Measurements from ENCODE around the gene SNAP91.
A peak's percentile ranks its signal among the peaks of the same experiment; 100 is the strongest.

Gene SNAP91

DNA sequence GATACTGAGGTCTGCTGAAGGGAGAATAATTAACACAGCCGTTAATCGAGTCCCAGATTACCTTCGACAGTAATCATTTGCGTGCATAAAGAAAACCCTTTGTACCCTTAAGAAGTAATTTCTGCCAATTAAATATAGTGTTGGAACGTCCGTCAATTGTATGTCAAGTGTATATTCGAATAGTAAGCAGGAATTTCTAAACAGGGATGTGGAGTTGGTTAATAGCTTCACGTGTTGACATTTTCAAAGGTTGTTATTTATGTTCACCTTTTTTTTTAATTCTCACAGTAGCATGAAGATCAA, 798 bp upstream of the SNAP91 start:
- no peak for DNase-seq (ENCODE audit: extremely low read depth, insufficient read length)
- Histone ChIP-seq H3K4me3 (replicated peaks; ENCODE audit: low read depth, low read length) (no peak overlapping the region), H3K36me3 (ENCODE audit: control insufficient read depth, insufficient read depth, low read length) (no peaks in the 10 kb centered on the region), H3K27me3 (replicated peaks; ENCODE audit: control insufficient read depth, insufficient read depth, low read length) (no peaks in the 10 kb centered on the region)
- TF ChIP-seq, protein P1, sequence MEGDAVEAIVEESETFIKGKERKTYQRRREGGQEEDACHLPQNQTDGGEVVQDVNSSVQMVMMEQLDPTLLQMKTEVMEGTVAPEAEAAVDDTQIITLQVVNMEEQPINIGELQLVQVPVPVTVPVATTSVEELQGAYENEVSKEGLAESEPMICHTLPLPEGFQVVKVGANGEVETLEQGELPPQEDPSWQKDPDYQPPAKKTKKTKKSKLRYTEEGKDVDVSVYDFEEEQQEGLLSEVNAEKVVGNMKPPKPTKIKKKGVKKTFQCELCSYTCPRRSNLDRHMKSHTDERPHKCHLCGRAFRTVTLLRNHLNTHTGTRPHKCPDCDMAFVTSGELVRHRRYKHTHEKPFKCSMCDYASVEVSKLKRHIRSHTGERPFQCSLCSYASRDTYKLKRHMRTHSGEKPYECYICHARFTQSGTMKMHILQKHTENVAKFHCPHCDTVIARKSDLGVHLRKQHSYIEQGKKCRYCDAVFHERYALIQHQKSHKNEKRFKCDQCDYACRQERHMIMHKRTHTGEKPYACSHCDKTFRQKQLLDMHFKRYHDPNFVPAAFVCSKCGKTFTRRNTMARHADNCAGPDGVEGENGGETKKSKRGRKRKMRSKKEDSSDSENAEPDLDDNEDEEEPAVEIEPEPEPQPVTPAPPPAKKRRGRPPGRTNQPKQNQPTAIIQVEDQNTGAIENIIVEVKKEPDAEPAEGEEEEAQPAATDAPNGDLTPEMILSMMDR (IDR thresholded peaks at IDR 0.05; ENCODE audit: insufficient read depth, low read length, poor library complexity, severe bottlenecking), result no peak

DNA sequence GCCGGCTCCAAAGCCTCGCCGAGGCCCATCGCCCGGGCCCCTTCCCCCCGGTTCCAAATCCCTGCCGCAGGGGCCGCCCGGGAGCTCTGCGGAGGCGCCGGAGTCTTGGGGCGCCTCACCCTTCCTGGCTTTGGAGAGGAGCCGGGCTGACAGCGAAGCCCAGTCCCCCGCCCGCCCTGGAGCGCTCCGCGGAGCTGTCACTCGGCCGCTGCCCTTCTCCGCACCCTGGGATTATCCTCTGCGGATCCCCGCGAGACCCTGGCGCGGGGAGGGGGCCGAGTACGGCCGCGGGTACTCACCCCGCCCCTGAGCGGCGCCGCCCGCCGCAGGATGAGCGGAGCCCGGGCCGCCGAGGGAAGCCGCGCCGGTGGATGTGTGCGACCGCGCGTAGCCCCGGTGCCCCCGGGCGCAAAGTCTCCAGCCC, 343 bp downstream of the SNAP91 start:
- Histone ChIP-seq H3K4me3 (replicated peaks; ENCODE audit: low read depth, low read length) (no peak overlapping the region), H3K27me3 (replicated peaks; ENCODE audit: control insufficient read depth, insufficient read depth, low read length) (no peaks in the 10 kb centered on the region), H3K36me3 (ENCODE audit: control insufficient read depth, insufficient read depth, low read length) (no peaks in the 10 kb centered on the region)
- TF ChIP-seq, protein P1 (IDR thresholded peaks at IDR 0.05; ENCODE audit: insufficient read depth, low read length, poor library complexity, severe bottlenecking), result no peak
- peak; percentile 10 for DNase-seq (ENCODE audit: extremely low read depth, insufficient read length)

DNA sequence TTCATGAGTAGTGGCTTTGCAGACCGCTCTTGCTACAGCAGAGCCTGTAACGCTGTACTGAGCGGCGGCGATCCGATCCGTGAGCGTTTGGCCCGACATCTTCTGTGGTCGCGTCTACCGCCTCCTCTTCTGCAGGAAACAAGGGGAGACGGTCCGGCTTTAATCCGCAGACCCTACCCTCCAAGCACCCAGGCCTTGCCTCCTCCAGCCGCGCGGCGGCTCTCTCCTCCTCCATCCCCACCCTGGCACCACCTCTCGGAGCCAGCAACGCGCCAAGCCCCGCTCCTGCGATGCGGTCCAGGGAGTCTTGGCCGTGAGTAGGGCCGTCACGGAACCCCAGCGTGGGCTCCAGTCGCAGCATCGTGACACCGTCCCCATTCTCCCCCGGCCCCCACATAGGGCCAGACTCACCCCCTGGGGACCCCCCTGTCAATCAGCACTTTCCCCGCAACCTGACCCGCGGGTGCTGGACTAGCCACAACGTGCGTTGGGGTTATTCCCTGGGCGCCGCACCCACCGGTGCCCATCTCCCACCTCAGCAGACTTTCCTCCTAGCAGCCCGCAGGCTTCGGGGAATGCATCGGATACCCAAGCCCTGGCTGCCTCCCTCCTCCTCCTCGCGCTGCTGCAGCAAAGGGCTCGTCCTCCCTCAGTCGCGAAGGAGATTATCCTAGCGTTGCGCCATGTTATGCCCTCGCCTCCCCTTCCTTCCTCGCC, 914 bp downstream of the SNAP91 start:
- H3K27me3 ChIP-seq (replicated peaks; ENCODE audit: control insufficient read depth, insufficient read depth, low read length), result no peaks in the 10 kb centered on the region
- peak; percentile 6 for DNase-seq (ENCODE audit: extremely low read depth, insufficient read length)
- TF ChIP-seq, protein P1 (IDR thresholded peaks at IDR 0.05; ENCODE audit: insufficient read depth, low read length, poor library complexity, severe bottlenecking), result no peak
- no peak overlapping the region for H3K4me3 ChIP-seq (replicated peaks; ENCODE audit: low read depth, low read length)
- no peaks in the 10 kb centered on the region for H3K36me3 ChIP-seq (ENCODE audit: control insufficient read depth, insufficient read depth, low read length)

DNA sequence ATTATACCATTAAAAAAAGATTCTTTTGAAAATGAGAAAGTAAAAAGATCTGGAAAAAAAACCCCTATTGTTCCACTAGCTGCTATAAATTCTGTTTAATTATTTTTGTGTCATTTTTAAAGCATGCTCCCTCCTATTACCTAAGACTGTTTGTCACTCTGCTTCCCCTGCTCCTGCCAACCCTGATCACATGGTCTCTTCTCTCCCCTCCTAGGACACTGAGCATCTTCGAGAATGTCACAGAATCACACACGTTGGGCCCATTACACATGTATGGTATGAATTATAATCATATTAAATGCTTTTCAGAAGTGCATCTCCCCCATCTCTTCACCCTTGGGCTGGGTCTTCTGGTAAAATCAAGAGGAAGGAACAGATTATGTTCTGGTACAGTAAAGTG, 6.2 kb downstream of the SNAP91 start:
- no peak for DNase-seq (ENCODE audit: extremely low read depth, insufficient read length)
- TF ChIP-seq, protein P1 (IDR thresholded peaks at IDR 0.05; ENCODE audit: insufficient read depth, low read length, poor library complexity, severe bottlenecking), result no peak
- no peaks in the 10 kb centered on the region for H3K27me3 ChIP-seq (replicated peaks; ENCODE audit: control insufficient read depth, insufficient read depth, low read length)

DNA sequence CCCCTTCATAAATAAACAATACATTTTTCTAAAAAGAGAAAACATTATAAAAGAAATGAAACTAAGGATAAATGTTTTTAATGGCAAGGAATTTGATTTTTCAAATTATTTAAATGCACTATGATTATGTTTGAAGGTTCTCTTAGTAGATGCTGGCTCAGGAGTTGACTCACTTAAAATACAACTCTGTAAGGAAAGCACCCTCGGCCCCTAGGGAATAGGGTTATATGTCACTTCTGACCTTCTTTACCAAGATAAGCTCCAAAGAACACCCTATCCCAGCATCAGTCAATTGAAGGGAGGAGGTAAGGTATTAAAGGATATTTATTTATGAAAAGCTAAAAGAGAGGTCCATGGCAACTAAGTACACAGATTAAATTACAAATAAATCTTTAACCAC, 6.8 kb downstream of the SNAP91 start:
- H3K4me3 ChIP-seq (replicated peaks; ENCODE audit: low read depth, low read length), result no peak overlapping the region
- H3K27me3 ChIP-seq (replicated peaks; ENCODE audit: control insufficient read depth, insufficient read depth, low read length), result no peaks in the 10 kb centered on the region
- TF ChIP-seq, protein P1 (IDR thresholded peaks at IDR 0.05; ENCODE audit: insufficient read depth, low read length, poor library complexity, severe bottlenecking), result no peak
- DNase-seq (ENCODE audit: extremely low read depth, insufficient read length), result no peak
- no peaks in the 10 kb centered on the region for H3K36me3 ChIP-seq (ENCODE audit: control insufficient read depth, insufficient read depth, low read length)

More for the DNA sequence above, 6.2 kb downstream of the SNAP91 start:
- no peaks in the 10 kb centered on the region for H3K36me3 ChIP-seq (ENCODE audit: control insufficient read depth, insufficient read depth, low read length)
- no peak overlapping the region for H3K4me3 ChIP-seq (replicated peaks; ENCODE audit: low read depth, low read length)

DNA sequence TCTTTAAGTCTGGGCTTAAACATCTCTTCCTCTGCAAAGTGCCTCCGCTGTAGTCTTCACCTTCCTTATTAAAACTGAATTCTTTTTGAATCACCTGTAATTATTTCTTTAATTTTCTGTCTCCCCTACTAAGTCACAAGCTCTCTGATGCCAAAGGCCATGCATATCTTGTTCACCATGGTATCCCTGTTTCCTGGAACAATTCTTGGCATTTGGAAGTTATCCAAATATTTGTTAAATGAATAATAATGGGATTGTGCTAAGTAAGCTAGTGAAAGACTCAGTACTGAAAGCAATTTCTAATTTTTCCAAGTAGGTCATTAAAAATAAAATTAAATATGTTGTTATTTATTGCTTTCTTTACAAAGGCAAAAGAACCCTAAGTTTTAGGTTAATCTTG, 12.2 kb downstream of the SNAP91 start:
- TF ChIP-seq, protein P1 (IDR thresholded peaks at IDR 0.05; ENCODE audit: insufficient read depth, low read length, poor library complexity, severe bottlenecking), result no peak
- H3K4me3 ChIP-seq (replicated peaks; ENCODE audit: low read depth, low read length), result no peak overlapping the region
- no peaks in the 10 kb centered on the region for H3K27me3 ChIP-seq (replicated peaks; ENCODE audit: control insufficient read depth, insufficient read depth, low read length)
- DNase-seq (ENCODE audit: extremely low read depth, insufficient read length), result no peak
- no peaks in the 10 kb centered on the region for H3K36me3 ChIP-seq (ENCODE audit: control insufficient read depth, insufficient read depth, low read length)
